H9 (cell line): Measurements from ENCODE around the gene TIPRL. TPM values are rescaled to one million over a fixed set of nuclear protein-coding genes. Genes with fewer than 3 reads are reported as not detected.

Experiments
- DNase-seq: peaks from one replicate; pipeline ENCODE4 v3.0.0-alpha.2; 2017
- H2AFZ ChIP-seq: one replicate; pipeline ENCODE4 v1.6.1; 2013; ENCODE audit warnings: mild to moderate bottlenecking, low read length, control low read depth, moderate library complexity
- H2AK5ac ChIP-seq: 2 replicates; pipeline ENCODE4 v1.6.1; 2013; ENCODE audit warnings: low read length, control low read depth, mixed read lengths; ENCODE audit not compliant: insufficient read length
- H2BK120ac ChIP-seq: one replicate; pipeline ENCODE4 v1.6.1; 2013; ENCODE audit warnings: low read depth, mild to moderate bottlenecking, low read length, control low read depth, inconsistent platforms; ENCODE audit not compliant: poor library complexity, severe bottlenecking
- H2BK12ac ChIP-seq: 2 replicates; pipeline ENCODE4 v1.6.1; 2013; ENCODE audit warnings: low read length, control low read depth, mixed read lengths, low read depth; ENCODE audit not compliant: insufficient read length
- H2BK15ac ChIP-seq: 2 replicates; pipeline ENCODE4 v1.6.1; 2013; ENCODE audit warnings: low read depth, low read length, control low read depth
- H2BK20ac ChIP-seq: one replicate; pipeline ENCODE4 v1.6.1; 2013; ENCODE audit warnings: low read depth, mild to moderate bottlenecking, low read length, control low read depth, inconsistent platforms; ENCODE audit not compliant: poor library complexity, severe bottlenecking
- H2BK5ac ChIP-seq: 2 replicates; pipeline ENCODE4 v1.6.1; 2013; ENCODE audit warnings: low read length, control low read depth, mixed read lengths; ENCODE audit not compliant: insufficient read length
- H3K14ac ChIP-seq: 2 replicates; pipeline ENCODE4 v1.6.1; 2013; ENCODE audit warnings: low read length, control low read depth; ENCODE audit not compliant: insufficient read depth
- H3K18ac ChIP-seq: 2 replicates; pipeline ENCODE4 v1.6.1; 2013; ENCODE audit warnings: low read depth, mild to moderate bottlenecking, mixed read lengths, low read length, control low read depth; ENCODE audit not compliant: insufficient read length
- H3K23ac ChIP-seq: 2 replicates; pipeline ENCODE4 v1.6.1; 2013; ENCODE audit warnings: low read length, control low read depth, mixed read lengths, low read depth; ENCODE audit not compliant: insufficient read length
- H3K23me2 ChIP-seq: 2 replicates; pipeline ENCODE4 v1.6.1; 2013; ENCODE audit warnings: low read depth, mild to moderate bottlenecking, mixed read lengths, low read length, control low read depth; ENCODE audit not compliant: insufficient read length, poor library complexity, severe bottlenecking
- H3K27ac ChIP-seq: 2 replicates; pipeline ENCODE4 v1.5.1; 2013; ENCODE audit warnings: low read length, control low read depth, mixed read lengths, low read depth; ENCODE audit not compliant: insufficient read length
- H3K27me3 ChIP-seq: 2 replicates; pipeline ENCODE4 v1.6.1; 2013; ENCODE audit warnings: low read length, control low read depth, inconsistent platforms; ENCODE audit not compliant: insufficient read depth
- H3K4ac ChIP-seq: 2 replicates; pipeline ENCODE4 v1.6.1; 2013; ENCODE audit warnings: low read depth, mild to moderate bottlenecking, control low read depth, inconsistent platforms, low read length, moderate library complexity
- H3K4me1 ChIP-seq: 2 replicates; pipeline ENCODE4 v1.6.1; 2013; ENCODE audit warnings: low read length, control low read depth, inconsistent platforms; ENCODE audit not compliant: insufficient read depth
- H3K4me2 ChIP-seq: 2 replicates; pipeline ENCODE4 v1.6.1; 2013; ENCODE audit warnings: low read length, control low read depth, mixed read lengths; ENCODE audit not compliant: insufficient read length, insufficient read depth
- H3K56ac ChIP-seq: 2 replicates; pipeline ENCODE4 v1.6.1; 2013; ENCODE audit warnings: low read depth, mild to moderate bottlenecking, mixed read lengths, low read length, control low read depth; ENCODE audit not compliant: insufficient read length
- H3K79me1 ChIP-seq: 2 replicates; pipeline ENCODE4 v1.6.1; 2013; ENCODE audit warnings: low read depth, mild to moderate bottlenecking, moderate library complexity, low read length, control low read depth, inconsistent platforms; ENCODE audit not compliant: insufficient read depth, poor library complexity, severe bottlenecking
- H3K79me2 ChIP-seq: 2 replicates; pipeline ENCODE4 v1.6.1; 2013; ENCODE audit warnings: low read length, control low read depth, inconsistent platforms; ENCODE audit not compliant: insufficient read depth
- H3K9ac ChIP-seq: 2 replicates; pipeline ENCODE4 v1.6.1; 2013; ENCODE audit warnings: low read length, control low read depth, mixed read lengths; ENCODE audit not compliant: insufficient read length; ENCODE audit errors: extremely low read depth
- H3K9me3 ChIP-seq: one replicate; pipeline ENCODE4 v1.6.1; 2013; ENCODE audit warnings: low read depth, low read length, inconsistent platforms; ENCODE audit not compliant: control insufficient read depth
- H3T11ph ChIP-seq: one replicate; pipeline ENCODE4 v1.6.1; 2013; ENCODE audit warnings: mild to moderate bottlenecking, low read length, control low read depth, inconsistent platforms
- H4K20me1 ChIP-seq: one replicate; pipeline ENCODE4 v1.6.1; 2013; ENCODE audit not compliant: control insufficient read depth, insufficient read length, insufficient read depth
- H4K5ac ChIP-seq: 2 replicates; pipeline ENCODE4 v1.6.1; 2013; ENCODE audit warnings: low read depth, mild to moderate bottlenecking, mixed read lengths, low read length, control low read depth; ENCODE audit not compliant: insufficient read length
- H4K8ac ChIP-seq: replicated peaks from 2 replicates; pipeline ENCODE4 v1.6.1; 2013; ENCODE audit warnings: low read length, control low read depth, mixed read lengths, low read depth; ENCODE audit not compliant: insufficient read length
- H4K91ac ChIP-seq: 2 replicates; pipeline ENCODE4 v1.6.1; 2013; ENCODE audit warnings: low read depth, mild to moderate bottlenecking, moderate library complexity, mixed read lengths, low read length, control low read depth; ENCODE audit not compliant: insufficient read length
- H3K27ac Mint-ChIP-seq, 3 experiments: 2 replicates in 2 of 3; 3 replicates in 1 of 3; pipeline ENCODE4 v1.8.0; 2020 to 2021; ENCODE audit warnings: mixed read lengths in 3 of 3, mild to moderate bottlenecking in 1 of 3, moderate library complexity in 1 of 3
- H3K27me3 Mint-ChIP-seq: 2 replicates; pipeline ENCODE4 v1.8.0; 2021; ENCODE audit warnings: low read depth, mild to moderate bottlenecking, moderate library complexity, mixed read lengths
- H3K36me3 Mint-ChIP-seq, 3 experiments: 2 replicates in 2 of 3; 3 replicates in 1 of 3; pipeline ENCODE4 v1.8.0; 2020 to 2021; ENCODE audit warnings: low read depth in 3 of 3, mixed read lengths in 3 of 3; ENCODE audit not compliant: insufficient read depth in 1 of 3
- H3K4me1 Mint-ChIP-seq, 2 experiments: 2 replicates each; pipeline ENCODE4 v1.8.0; 2020; ENCODE audit warnings: mixed read lengths in 2 of 2
- H3K4me3 Mint-ChIP-seq, 2 experiments: 2 replicates in 1 of 2; 3 replicates in 1 of 2; pipeline ENCODE4 v1.8.0; 2020 to 2021; ENCODE audit warnings: mild to moderate bottlenecking in 2 of 2, mixed read lengths in 2 of 2, moderate library complexity in 1 of 2
- H3K9me3 Mint-ChIP-seq, 2 experiments: 2 replicates in 1 of 2; 3 replicates in 1 of 2; pipeline ENCODE4 v1.8.0; 2020; ENCODE audit warnings: mild to moderate bottlenecking in 2 of 2, mixed read lengths in 2 of 2, moderate library complexity in 1 of 2
- CTCF ChIP-seq: fragments of 200-600 bp; sonication (generic); conservative IDR thresholded peaks from 3 replicates; pipeline ENCODE4 v1.8.0; 2021; ENCODE audit warnings: antibody characterized with exemption, mild to moderate bottlenecking
- WGBS: extraction: QIAGEN DNeasy Blood & Tissue Kit; methylation state at CpG from one replicate; pipeline ENCODE4 v1.1.7; 2013; ENCODE audit warnings: missing lambda C conversion rate, low lambda C conversion rate, mixed read lengths; ENCODE audit not compliant: insufficient read length; ENCODE audit errors: extremely low coverage; 5-methylcytosine and 5-hydroxymethylcytosine counted together
- total RNA-seq: library from RNA; stranded (reverse); gene quantifications from 2 replicates; pipeline ENCODE4 v1.2.1, GENCODE V29; 2021

TIPRL gene
- total RNA-seq, 1 experiment from 2014 or later: 24.4 TPM

DNA sequence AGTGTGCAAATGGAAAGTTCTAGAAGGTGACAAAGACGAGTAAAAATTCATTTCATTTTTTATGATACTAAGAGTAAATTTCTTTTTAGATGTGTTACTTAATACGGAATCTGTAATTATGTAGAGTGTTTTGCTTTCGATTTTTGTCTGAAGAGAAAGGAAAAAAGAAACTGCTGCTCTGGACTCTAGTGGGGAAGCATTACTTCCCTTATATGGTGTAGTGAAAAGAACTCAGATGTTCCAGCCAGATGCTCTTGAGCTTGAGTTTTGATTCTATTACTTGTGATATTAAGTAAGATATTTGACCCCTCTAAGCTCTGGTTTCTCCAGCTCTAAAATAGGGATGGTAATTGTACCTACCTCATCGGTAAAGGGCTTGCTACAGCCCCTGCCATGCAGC is 29.8 kb upstream of the TIPRL start:
- Histone ChIP-seq H3T11ph (no peak overlapping the region), H3K9ac (no peak overlapping the region), H3K4me2 (no peak overlapping the region), H3K79me2 (no peaks in the 10 kb centered on the region), H4K20me1 (no peaks in the 10 kb centered on the region), H4K8ac (no peak overlapping the region), H3K56ac (no peak overlapping the region), H4K91ac (no peak overlapping the region), H3K27me3 (no peaks in the 10 kb centered on the region), H3K18ac (no peak overlapping the region), H2AFZ (no peak overlapping the region), H2BK5ac (no peak overlapping the region), H2BK12ac (no peak overlapping the region), H2BK120ac (no peak overlapping the region), H4K5ac (no peak overlapping the region), H3K23me2 (no peaks in the 10 kb centered on the region), H3K23ac (no peak overlapping the region), H3K9me3 (no peaks in the 10 kb centered on the region), H2BK20ac (no peak overlapping the region), H3K4me1 (no peaks in the 10 kb centered on the region), H2AK5ac (no peak overlapping the region), H3K14ac (no peak overlapping the region), H3K27ac (no peak overlapping the region), H2BK15ac (no peak overlapping the region), H3K4ac (no peak overlapping the region), H3K79me1 (no peaks in the 10 kb centered on the region)
- Mint-ChIP-seq H3K27ac (no peak overlapping the region), H3K9me3 (no peaks in the 10 kb centered on the region), H3K4me3 (no peak overlapping the region), H3K27me3 (peaks cover 3% of the 10 kb centered on the region; the same call in 1 of the 2 replicates), H3K4me1 (peaks cover 7 to 8% of the 10 kb centered on the region in 2 experiments), H3K36me3 (no peaks in the 10 kb centered on the region)
- WGBS: no CpG with 5 or more reads among the region's 4 CpGs
- no peak for TF ChIP-seq CTCF
- DNase-seq: no peak
